Measurements from ENCODE around the gene VAV1.
"Not testable (repeated sequence)": the region's sequence is repeated elsewhere in the genome, so short reads cannot be mapped to it uniquely, and the experiment has no call there.

Gene VAV1

GRCh38 chr19:6821639-6822310 lies 49.3 kb downstream of the VAV1 start:
- DNase-seq: no peak

- DNase-seq: peak; percentile 3
Observed at GRCh38 chr19:6822311-6822670, 49.8 kb downstream of the VAV1 start.

DNA sequence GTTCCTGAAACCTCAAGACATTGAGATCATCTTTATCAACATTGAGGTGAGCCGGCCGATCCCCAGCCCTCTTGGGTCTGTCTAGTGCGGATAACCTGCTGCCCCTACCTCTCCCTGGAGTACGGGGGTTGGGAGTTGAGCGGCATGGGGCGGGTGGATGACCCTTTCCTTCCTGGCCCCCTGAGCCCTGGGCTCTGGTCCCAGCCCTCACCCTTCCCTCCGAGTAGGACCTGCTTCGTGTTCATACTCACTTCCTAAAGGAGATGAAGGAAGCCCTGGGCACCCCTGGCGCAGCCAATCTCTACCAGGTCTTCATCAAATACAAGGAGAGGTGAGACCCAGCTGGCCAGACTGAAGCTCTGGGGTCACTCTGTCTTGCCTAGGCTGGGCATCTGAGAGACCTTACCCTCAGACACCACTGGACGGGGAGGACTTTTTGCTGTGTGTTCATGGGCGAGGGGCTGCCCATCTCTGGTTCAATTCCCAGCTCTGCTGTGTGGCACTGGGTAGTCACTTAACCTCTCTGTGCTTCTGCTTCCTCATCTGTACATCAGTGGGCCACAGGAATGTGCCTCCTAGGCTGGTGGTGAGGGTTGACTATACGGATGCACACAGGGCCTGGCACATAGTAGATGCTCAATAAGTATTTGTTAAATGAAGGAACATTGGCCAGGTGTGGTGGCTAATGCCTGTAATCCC lies 52.7 kb downstream of the VAV1 start:
- no peak for DNase-seq

- no peak for DNase-seq
Observed at GRCh38 chr19:6826281-6826920, 53.9 kb downstream of the VAV1 start.

DNA sequence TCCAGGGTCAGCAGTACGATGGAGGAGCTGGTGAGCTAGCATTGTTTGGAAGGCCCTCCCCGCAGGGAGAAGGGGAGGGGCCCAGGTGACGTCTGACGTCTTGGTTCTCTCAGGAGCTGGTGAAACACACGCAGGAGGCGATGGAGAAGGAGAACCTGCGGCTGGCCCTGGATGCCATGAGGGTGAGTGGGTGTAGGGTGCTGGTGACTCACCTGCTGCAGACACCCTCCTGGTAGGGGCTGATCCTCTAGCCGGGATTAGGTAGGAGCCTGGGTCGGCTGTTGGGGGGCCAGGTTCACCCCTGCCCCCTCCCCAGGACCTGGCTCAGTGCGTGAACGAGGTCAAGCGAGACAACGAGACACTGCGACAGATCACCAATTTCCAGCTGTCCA lies 55.8 kb downstream of the VAV1 start:
- no peak for DNase-seq

DNA sequence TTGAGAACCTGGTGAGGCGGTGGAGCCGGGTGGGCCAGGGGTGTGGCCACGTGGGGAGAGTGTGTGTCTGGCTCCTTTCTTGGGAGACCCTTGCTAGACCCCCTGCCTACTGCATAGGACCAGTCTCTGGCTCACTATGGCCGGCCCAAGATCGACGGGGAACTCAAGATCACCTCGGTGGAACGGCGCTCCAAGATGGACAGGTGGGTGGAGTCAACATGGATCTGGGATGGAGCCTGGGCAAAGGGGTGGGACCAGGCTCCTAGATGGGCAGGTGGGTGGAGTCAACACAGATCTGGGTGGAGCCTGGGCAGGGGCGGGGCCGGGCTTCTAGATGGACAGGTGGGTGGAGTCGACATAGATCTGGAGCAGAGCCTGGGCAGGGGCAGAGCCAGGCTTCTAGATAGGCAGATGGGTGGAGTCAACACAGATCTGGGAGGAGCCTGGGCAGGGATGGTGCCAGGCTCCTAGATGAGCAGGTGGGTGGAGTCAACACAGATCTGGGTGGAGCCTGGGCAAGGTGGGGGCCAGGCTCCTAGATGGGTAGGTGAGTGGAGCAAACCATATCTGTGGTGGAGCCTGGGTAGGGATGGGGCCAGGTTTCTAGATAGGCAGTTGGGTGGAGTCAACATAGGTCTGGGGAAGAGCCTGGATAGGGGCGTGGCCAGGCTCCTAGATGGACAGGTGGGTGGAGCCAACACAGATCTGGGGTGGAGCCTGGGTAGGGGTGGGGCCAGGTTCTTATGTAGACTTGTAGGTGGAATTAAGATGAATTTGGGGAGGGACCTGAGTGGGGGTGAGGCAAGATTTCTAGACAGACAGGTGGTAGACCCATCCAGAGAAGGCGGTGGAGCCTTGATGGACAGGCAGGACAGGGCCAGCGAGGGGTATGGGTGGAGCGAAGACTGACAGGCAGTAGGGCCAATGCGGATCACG lies 56.5 kb downstream of the VAV1 start:
- DNase-seq: no peak

DNA sequence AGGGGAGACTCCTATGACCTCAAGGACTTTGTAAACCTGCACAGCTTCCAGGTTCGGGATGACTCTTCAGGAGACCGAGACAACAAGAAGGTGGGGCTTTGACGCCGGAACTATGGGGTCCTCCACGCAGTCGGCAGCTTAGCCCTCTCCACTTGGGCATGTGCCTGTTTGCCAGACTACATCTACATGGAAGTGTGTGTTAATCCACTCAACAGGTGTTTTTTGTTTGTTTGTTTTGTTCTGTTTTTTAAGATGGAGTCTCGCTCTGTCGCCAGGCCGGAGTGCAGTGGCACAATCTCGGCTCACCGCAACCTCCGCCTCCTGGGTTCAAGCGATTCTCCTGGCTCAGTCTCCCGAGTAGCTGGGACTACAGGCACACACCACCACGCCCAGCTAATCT lies 57.3 kb downstream of the VAV1 start:
- DNase-seq: not testable (repeated sequence)

DNA sequence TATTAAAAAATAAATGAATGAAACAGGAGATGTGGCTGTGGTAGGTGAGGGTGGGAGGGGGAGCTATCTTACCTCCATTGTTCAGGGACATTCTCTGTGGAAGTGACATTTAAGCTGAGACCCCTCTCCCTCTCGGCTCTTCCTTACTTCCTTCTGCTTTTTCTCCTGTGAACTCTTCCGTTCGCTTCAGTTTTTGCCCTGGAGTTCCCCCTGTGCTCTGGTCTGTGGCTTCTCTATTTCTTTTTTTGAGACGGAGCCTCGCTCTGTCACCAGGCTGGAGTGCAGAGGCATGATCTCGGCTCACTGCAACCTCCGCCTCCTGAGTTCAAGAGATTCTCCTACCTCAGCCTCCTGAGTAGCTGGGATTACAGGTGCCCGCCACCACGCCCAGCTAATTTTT lies 58.6 kb downstream of the VAV1 start:
- not testable (repeated sequence) for DNase-seq

DNA sequence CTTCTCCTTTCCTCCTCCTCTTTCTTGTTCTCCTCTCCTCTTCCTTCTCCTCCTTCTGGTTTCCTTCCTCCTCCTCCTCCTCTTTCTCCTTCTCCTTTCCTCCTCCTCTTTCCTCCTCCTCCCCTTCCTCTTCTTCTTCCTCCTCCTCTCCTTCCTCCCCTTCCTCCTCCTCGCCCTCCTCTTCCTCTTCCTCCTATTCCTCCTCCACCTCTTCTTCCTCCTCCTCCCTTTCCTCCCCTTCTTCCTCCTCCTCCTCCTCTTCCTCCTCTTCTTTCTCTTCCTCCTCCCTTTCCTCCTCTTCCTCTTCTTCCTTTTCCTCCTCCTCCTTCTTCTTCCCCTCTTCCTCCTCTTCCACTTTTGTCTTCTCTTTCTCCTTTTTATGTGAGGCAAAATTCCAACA lies 59.9 kb downstream of the VAV1 start:
- no peak for DNase-seq

DNA sequence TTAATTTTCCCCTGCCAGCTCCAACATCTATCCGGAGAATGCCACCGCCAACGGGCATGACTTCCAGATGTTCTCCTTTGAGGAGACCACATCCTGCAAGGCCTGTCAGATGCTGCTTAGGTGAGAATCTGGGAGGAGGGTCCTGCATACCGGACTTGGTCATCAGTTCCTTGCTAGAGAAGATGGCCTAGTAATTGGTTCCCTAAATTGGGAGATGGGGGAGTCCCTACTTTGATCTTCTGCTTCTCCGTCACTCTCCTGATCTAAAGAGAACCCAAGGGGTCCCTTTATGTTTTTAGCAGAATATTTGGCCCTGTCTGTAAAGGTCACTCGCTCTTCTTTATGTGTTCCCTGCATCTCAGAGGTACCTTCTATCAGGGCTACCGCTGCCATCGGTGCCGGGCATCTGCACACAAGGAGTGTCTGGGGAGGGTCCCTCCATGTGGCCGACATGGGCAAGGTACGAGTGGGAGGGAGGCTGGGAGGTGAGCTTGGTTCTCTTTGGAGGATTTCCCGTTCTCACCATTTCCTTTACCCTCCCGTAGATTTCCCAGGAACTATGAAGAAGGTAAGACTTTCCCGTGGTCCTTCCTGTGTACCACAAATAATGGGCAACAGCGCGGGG lies 60.8 kb downstream of the VAV1 start:
- no peak for DNase-seq

- DNase-seq: no peak
Observed at GRCh38 chr19:6834433-6834832, 61.9 kb downstream of the VAV1 start.

GRCh38 chr19:6835501-6835900 lies 63.0 kb downstream of the VAV1 start:
- DNase-seq: no peak

DNA sequence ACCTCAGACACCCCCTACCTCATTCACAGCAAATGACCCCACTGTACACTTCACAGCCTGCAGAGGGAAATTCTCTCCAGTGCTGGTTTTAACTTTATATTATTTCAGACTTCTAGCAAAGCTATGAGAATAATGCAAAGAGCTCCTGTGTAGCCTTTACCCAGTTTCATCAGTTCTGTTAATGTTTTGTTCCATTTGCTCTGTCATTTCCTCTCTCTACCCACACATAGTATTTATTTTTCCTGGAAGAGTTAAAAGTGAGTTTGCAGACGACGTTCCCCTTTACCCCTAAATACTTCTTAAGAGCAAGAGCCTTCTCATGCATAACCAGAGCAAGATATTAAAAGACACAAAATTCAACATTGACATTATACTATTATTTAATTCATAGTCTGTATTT lies 65.0 kb downstream of the VAV1 start:
- DNase-seq: no peak

- DNase-seq: no peak
Observed at GRCh38 chr19:6838062-6838655, 65.7 kb downstream of the VAV1 start.

- no peak for DNase-seq
Observed at GRCh38 chr19:6842871-6843607, 70.5 kb downstream of the VAV1 start.

DNA sequence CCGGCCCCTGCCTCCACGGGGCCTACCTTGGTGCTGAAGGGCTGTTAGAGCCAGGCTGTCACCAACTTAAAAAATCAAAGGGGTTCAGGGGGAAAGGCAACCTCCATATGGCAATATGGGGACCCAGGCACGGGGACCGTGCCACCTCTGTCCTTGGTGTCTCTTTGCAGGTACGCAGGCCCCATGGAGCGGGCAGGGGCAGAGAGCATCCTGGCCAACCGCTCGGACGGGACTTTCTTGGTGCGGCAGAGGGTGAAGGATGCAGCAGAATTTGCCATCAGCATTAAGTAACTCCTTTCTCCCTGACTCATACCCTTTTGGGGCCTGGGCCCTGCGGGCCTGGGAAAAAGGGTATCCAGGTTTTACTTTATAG lies 75.3 kb downstream of the VAV1 start:
- DNase-seq: no peak

- no peak for DNase-seq
Observed at GRCh38 chr19:6848986-6849385, 76.5 kb downstream of the VAV1 start.

DNA sequence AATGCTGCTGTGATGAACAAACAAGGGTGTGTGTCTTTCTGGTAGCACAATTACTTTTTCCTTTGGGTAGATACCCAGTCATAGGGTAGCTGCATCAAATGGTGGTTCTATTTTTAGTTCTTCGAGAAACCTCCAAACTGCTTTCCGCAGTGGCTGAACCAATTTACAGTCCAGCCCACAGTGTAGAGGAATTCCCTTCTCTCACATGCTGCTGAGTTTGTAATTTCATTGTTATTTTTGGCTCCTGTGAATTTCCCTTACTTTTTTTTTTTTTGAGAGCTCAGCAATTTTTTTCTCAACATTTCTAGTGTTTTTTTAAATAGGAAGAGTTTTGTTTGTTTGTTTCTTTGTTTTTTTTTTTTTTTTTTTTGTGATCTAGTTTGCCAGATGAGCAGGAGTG lies 77.4 kb downstream of the VAV1 start:
- no peak for DNase-seq

DNA sequence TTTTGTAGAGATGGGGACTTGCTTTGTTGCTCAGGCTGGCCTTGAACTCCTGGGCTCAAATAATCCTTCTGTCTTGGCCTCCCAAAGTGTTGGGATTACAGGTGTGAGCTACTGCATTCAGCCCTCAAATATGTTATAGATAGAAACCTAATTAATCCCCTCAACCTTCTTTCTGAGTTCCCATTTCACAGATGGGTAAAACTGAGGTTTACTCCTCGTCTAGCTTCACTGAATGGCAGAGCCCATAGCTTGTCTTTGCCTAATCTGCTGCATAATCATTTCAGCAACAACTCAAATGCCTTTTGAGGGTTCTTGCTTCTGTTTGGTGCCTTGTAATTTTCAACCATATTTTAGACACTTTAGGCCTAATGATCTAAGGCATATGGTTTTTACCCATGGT lies 78.9 kb downstream of the VAV1 start:
- no peak for DNase-seq

DNA sequence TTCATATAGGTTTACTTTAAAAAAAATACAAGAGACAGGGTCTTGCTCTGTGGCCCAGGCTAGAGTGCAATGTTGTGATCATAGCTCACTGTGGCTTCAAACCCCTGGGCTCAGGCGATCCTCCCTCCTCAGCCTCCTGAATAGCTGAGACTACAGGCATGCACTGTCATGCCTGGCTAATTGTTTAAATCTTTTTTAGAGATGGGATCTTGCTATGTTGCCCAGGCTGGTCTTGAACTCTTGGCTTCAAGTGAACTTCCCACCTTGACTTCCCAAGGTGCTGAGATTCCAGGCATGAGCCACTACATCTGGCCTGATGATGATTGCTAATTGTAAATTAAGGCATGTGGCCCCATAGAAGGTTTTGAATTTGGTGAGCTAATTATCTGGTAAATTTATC lies 79.5 kb downstream of the VAV1 start:
- DNase-seq: no peak

- no peak for DNase-seq
Observed at GRCh38 chr19:6853868-6854267, 81.4 kb downstream of the VAV1 start.

DNA sequence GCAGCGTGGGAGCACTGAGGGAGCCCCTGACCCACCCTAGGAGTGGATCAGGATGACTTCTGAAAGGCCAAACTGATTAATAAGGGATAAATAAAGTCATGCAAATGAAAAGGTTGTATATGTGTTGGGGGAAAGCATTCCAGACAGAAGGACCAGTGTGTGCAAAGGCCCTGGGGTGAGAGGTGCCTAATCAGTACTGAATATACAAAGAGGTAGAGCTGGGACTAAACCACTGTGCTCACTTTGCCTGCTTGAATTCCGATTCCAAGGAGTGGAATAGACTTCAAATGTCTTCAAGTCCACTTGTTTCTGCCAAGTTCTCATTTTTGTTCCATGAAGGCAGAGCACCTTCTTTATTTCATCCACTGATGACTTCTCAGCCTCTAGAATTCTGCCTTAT lies 82.2 kb downstream of the VAV1 start:
- DNase-seq: no peak

All from NCI-H510A treated with DMSO at 0.1 percent for 48 hours (cell line).